GM12864 (cell line): ENCODE results near the gene ALDH3A1.

ENCODE experiments used
- DNase-seq: peaks from one replicate; pipeline ENCODE4 v3.0.0-alpha.2; 2011; ENCODE audit warnings: low read depth
- H3K4me3 ChIP-seq: 2 replicates; pipeline ENCODE4 v1.5.1; 2011; ENCODE audit warnings: mild to moderate bottlenecking, low read depth, low read length, control low read depth
- CTCF ChIP-seq: IDR thresholded peaks from 2 replicates; pipeline ENCODE4 v1.5.1; 2011; ENCODE audit warnings: low read depth, mild to moderate bottlenecking, moderate library complexity, low read length, control low read depth, inconsistent platforms; ENCODE audit errors: missing control alignments

ALDH3A1 gene

GRCh38 chr17:19780846-19781245, 32.7 kb upstream of the ALDH3A1 start:
- DNase-seq: no peak
- H3K4me3 ChIP-seq: no peak overlapping the region
- no peak for TF ChIP-seq CTCF

GRCh38 chr17:19773534-19773933, 25.4 kb upstream of the ALDH3A1 start:
- H3K4me3 ChIP-seq: no peak overlapping the region
- DNase-seq: no peak
- TF ChIP-seq CTCF: no peak

GRCh38 chr17:19771971-19772630, 24.0 kb upstream of the ALDH3A1 start:
- TF ChIP-seq CTCF: no peak
- no peak overlapping the region for H3K4me3 ChIP-seq

DNA sequence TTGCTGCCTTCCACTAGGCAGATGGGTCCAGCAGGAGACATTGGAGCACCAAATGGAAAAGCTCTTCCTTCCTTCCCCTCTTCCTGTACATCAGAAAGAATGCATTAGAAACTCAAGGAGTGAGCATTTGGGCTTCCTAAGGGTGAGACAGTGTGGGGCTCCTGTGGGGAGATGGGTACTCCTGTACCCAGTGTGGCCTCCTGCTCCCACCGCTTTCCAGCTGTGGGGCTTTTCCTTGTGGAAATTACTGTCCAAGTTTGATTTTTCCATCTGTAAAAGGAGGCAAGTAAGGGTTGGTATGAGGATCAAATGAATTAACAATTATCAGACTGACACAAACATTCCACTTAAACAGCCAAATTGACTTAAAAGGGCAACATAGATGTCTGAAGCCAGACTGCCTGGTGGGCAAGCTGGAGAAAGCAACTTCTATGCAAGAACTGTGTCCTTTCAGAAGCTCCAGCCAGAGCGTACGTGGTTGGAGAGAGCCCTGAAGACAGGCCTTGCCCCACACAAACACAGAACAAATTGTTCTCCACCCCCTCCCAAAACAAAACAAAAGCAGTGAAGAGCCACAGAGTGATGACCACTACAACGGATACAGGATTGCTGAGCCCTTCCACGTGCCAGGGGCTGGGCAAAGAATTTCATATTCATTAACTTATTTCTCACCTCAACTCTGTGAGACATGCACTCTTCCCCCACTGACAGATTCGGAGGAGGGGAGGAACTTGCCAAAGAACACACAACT, 23.1 kb upstream of the ALDH3A1 start:
- no peak overlapping the region for H3K4me3 ChIP-seq
- no peak for TF ChIP-seq CTCF
- DNase-seq: no peak

More at GRCh38 chr17:19771971-19772630, 24.0 kb upstream of the ALDH3A1 start:
- DNase-seq: no peak

GRCh38 chr17:19769946-19770652, 22.0 kb upstream of the ALDH3A1 start:
- TF ChIP-seq CTCF: no peak
- DNase-seq: no peak
- no peak overlapping the region for H3K4me3 ChIP-seq

- TF ChIP-seq CTCF: no peak
- no peak overlapping the region for H3K4me3 ChIP-seq
- no peak for DNase-seq
Observed at GRCh38 chr17:19768046-19768782, 20.1 kb upstream of the ALDH3A1 start.
